Lower leg skin (tissue), 4 donors: ENCODE results near the gene PCDHGA6. TPM values are rescaled to one million over a fixed set of nuclear protein-coding genes. Genes with fewer than 3 reads are reported as not detected.
A peak's percentile ranks its signal among the peaks of the same experiment; 100 is the strongest.
"Not testable (repeated sequence)": the region's sequence is repeated elsewhere in the genome, so short reads cannot be mapped to it uniquely, and the experiment has no call there.

Experiments
- DNase-seq, 2 donors: peaks; one replicate each; pipeline ENCODE4 v3.0.0-alpha.2; 2019; ENCODE audit warnings: low spot score in 2 of 2
- H3K4me3 ChIP-seq: fragments of 200-600 bp; sonication (generic); 2 replicates; pipeline ENCODE4 v1.5.1; 2017; ENCODE audit warnings: mild to moderate bottlenecking, low read depth; ENCODE audit not compliant: poor library complexity, severe bottlenecking
- CTCF ChIP-seq, 3 donors: fragments of 450-650 bp; IDR thresholded peaks; one replicate each; pipeline ENCODE4 v1.5.1; 2016; ENCODE audit warnings: antibody characterized with exemption in 3 of 3, mild to moderate bottlenecking in 3 of 3, moderate library complexity in 2 of 3
- POLR2A ChIP-seq, 2 donors: fragments of 450-650 bp; IDR thresholded peaks; one replicate each; pipeline ENCODE4 v1.6.1; 2016 to 2017; ENCODE audit warnings: antibody characterized with exemption in 2 of 2, mild to moderate bottlenecking in 1 of 2, moderate library complexity in 1 of 2
- WGBS, 2 donors: methylation state at CpG; one replicate each; pipeline ENCODE4 v1.1.5; 2018; 5-methylcytosine and 5-hydroxymethylcytosine counted together
- intact Hi-C: fragments of 100-400 bp; cut with DNase I; formaldehyde crosslinking; loops from one replicate; pipeline ENCODE4 v1.15.0; 2023; ENCODE audit warnings: low total_unique reads
- total RNA-seq, 4 donors: library from RNA; depleted of rRNA; stranded (reverse); fragments of >200 nt; gene quantifications; one replicate each; pipeline ENCODE4 v1.1.0, GENCODE V29; 2016

PCDHGA6 gene
- total RNA-seq, 4 donors from 2014 or later = 2.5 to 3.7 (median 3.6) TPM

GRCh38 chr5:141389153-141390042 lies 15.7 kb downstream of the PCDHGA6 start:
- intact Hi-C loops = no loop called here
- peak in 1 of 2 donors; percentile 62 for DNase-seq
- TF ChIP-seq POLR2A (IDR thresholded peaks at IDR 0.05) (no peak), CTCF (IDR thresholded peaks at IDR 0.05) (no peak)
- WGBS, 2 donors = 35 to 39% methylated on average over 31 to 42 of the region's 77 CpGs
- H3K4me3 ChIP-seq = no peak overlapping the region

GRCh38 chr5:141392429-141393198 lies 18.9 kb downstream of the PCDHGA6 start, which contains the start of gene PCDHGA8:
Gene PCDHGA8 (plus strand): TSS chr5:141392633. CDS start chr5:141392814, 181 bp downstream.
- no peak for TF ChIP-seq CTCF (IDR thresholded peaks at IDR 0.05)
- TF ChIP-seq POLR2A (IDR thresholded peaks at IDR 0.05) = no peak
- intact Hi-C loops = no loop called here
- H3K4me3 ChIP-seq = no peak within 1 kb of the TSS
- DNase-seq = no peak
- 27 to 34% methylated on average over 38 of the region's 38 CpGs for WGBS, 2 donors

- H3K4me3 ChIP-seq = no peak overlapping the region
- intact Hi-C loops = no loop called here
- 32 to 37% methylated on average over 21 of the region's 21 CpGs for WGBS, 2 donors
- TF ChIP-seq POLR2A (IDR thresholded peaks at IDR 0.05) (no peak), CTCF (IDR thresholded peaks at IDR 0.05) (no peak)
- no peak for DNase-seq
Measured at GRCh38 chr5:141393267-141393666, 19.6 kb downstream of the PCDHGA6 start.

GRCh38 chr5:141394401-141395187 lies 20.9 kb downstream of the PCDHGA6 start:
- DNase-seq, H3K4me3 ChIP-seq, intact Hi-C loops: not testable (repeated sequence)
- WGBS, 2 donors = 33 to 40% methylated on average over 29 to 38 of the region's 53 CpGs

GRCh38 chr5:141397756-141398551 lies 24.3 kb downstream of the PCDHGA6 start, which contains the start of gene PCDHGB5:
Gene PCDHGB5 (plus strand): TSS chr5:141397947. CDS start chr5:141398128, 181 bp downstream.
- 8 to 10% methylated on average over 22 to 27 of the region's 43 CpGs for WGBS, 2 donors
- H3K4me3 ChIP-seq, intact Hi-C loops: not testable (repeated sequence)
- peak in 1 of 2 donors; percentile 83 for DNase-seq

GRCh38 chr5:141398608-141399007 lies 24.9 kb downstream of the PCDHGA6 start:
- intact Hi-C loops = no loop called here
- no peak for TF ChIP-seq POLR2A (IDR thresholded peaks at IDR 0.05)
- TF ChIP-seq CTCF (IDR thresholded peaks at IDR 0.05) = no peak
- no peak overlapping the region for H3K4me3 ChIP-seq
- 29 to 30% methylated on average over 15 of the region's 15 CpGs for WGBS, 2 donors
- DNase-seq = no peak
